Measurements from ENCODE around the gene DUS1L. TPM values are rescaled to one million over a fixed set of nuclear protein-coding genes. Genes with fewer than 3 reads are reported as not detected.

DUS1L gene
- polyA plus RNA-seq, 4 donors: 52.7 to 105 (median 69.9) TPM

GRCh38 chr17:82088838-82089722 lies 23.5 kb upstream of the DUS1L start:
- DNase-seq (ENCODE audit: low read depth in 4 of 4, low spot score in 3 of 4): no peak

- DNase-seq (ENCODE audit: low read depth in 4 of 4, low spot score in 3 of 4): no peak
Observed at GRCh38 chr17:82087961-82088837, 22.6 kb upstream of the DUS1L start.

- DNase-seq (ENCODE audit: low read depth in 4 of 4, low spot score in 3 of 4): no peak
Observed at GRCh38 chr17:82086941-82087906, 21.6 kb upstream of the DUS1L start.

GRCh38 chr17:82085931-82086764 lies 20.5 kb upstream of the DUS1L start:
- DNase-seq (ENCODE audit: low read depth in 4 of 4, low spot score in 3 of 4): no peak

- DNase-seq (ENCODE audit: low read depth in 4 of 4, low spot score in 3 of 4): no peak
Observed at GRCh38 chr17:82085031-82085861, 19.6 kb upstream of the DUS1L start.

GRCh38 chr17:82084373-82085030 lies 18.9 kb upstream of the DUS1L start:
- DNase-seq (ENCODE audit: low read depth in 4 of 4, low spot score in 3 of 4): no peak

- DNase-seq (ENCODE audit: low read depth in 4 of 4, low spot score in 3 of 4): no peak
Observed at GRCh38 chr17:82083533-82084359, 18.1 kb upstream of the DUS1L start.

GRCh38 chr17:82083009-82083408 lies 17.4 kb upstream of the DUS1L start:
- DNase-seq (ENCODE audit: low read depth in 4 of 4, low spot score in 3 of 4): no peak

GRCh38 chr17:82082456-82082855 lies 16.9 kb upstream of the DUS1L start:
- no peak for DNase-seq (ENCODE audit: low read depth in 4 of 4, low spot score in 3 of 4)

- no peak for DNase-seq (ENCODE audit: low read depth in 4 of 4, low spot score in 3 of 4)
Observed at GRCh38 chr17:82081966-82082365, 16.4 kb upstream of the DUS1L start.

- no peak for DNase-seq (ENCODE audit: low read depth in 4 of 4, low spot score in 3 of 4)
Observed at GRCh38 chr17:82081546-82081945, 15.9 kb upstream of the DUS1L start.

GRCh38 chr17:82080789-82081464 lies 15.3 kb upstream of the DUS1L start:
- DNase-seq (ENCODE audit: low read depth in 4 of 4, low spot score in 3 of 4): no peak

- no peak for DNase-seq (ENCODE audit: low read depth in 4 of 4, low spot score in 3 of 4)
Observed at GRCh38 chr17:82080048-82080788, 14.6 kb upstream of the DUS1L start.

- no peak for DNase-seq (ENCODE audit: low read depth in 4 of 4, low spot score in 3 of 4)
Observed at GRCh38 chr17:82079001-82079677, 13.5 kb upstream of the DUS1L start.

GRCh38 chr17:82078433-82078832 lies 12.8 kb upstream of the DUS1L start:
- DNase-seq (ENCODE audit: low read depth in 4 of 4, low spot score in 3 of 4): no peak
